Measurements from ENCODE around the gene LINGO1.

LINGO1 gene

DNA sequence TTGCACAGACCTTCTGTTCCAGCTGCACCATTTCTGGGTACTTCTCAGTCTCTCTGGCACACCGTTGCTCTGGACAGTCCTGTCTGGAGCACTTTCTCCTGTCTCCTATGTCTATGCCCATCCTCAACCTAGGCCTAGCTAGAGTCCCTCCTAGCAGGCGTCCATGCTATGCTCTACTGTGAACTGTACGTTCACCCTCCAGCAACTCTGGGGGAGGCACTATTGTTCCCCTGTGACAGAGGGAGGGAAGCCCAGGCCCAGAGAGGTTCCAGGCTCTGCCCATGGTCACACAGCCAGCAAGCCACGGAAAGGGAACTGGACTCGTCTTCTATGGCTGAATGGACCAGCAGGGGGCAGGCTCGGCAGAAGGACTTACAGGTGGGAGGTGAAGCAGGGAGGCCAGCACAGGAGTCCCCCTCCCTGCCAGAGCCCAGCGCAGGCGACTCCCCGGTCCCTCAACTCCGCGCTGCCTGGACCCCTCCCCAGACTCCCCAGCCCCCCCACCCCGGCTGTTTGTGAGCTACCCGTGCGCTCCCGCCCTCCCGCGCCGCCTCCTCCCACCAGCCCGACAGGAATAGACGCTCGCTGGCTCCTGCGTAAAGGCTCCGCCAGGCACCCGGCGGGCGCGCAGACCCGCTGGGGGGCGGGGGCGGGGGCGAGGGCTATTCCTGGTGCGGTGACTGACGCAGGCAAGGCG is 1.7 kb upstream of the LINGO1 start:
- H3K27me3 ChIP-seq, result peaks cover 0 to 78% of the 10 kb centered on the region in 2 donors
- intact Hi-C loops (cut with DNase I; ENCODE audit: low total_unique reads), result loop anchor here (5.0 kb wide), 1 partner anchor 188 kb away; no protein-coding TSS in a partner anchor
- H3K4me3 ChIP-seq, result no peak overlapping the region
- H3K9me3 ChIP-seq, result no peaks in the 10 kb centered on the region
- H3K36me3 ChIP-seq, result no peaks in the 10 kb centered on the region
- TF ChIP-seq, protein P1, sequence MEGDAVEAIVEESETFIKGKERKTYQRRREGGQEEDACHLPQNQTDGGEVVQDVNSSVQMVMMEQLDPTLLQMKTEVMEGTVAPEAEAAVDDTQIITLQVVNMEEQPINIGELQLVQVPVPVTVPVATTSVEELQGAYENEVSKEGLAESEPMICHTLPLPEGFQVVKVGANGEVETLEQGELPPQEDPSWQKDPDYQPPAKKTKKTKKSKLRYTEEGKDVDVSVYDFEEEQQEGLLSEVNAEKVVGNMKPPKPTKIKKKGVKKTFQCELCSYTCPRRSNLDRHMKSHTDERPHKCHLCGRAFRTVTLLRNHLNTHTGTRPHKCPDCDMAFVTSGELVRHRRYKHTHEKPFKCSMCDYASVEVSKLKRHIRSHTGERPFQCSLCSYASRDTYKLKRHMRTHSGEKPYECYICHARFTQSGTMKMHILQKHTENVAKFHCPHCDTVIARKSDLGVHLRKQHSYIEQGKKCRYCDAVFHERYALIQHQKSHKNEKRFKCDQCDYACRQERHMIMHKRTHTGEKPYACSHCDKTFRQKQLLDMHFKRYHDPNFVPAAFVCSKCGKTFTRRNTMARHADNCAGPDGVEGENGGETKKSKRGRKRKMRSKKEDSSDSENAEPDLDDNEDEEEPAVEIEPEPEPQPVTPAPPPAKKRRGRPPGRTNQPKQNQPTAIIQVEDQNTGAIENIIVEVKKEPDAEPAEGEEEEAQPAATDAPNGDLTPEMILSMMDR (IDR thresholded peaks at IDR 0.05), result peak in 1 of 2 experiments; percentile 24
- no peak for DNase-seq
- peaks cover 0 to 38% (median 27%) of the 10 kb centered on the region in 4 donors for H3K4me1 ChIP-seq
- no peak overlapping the region for H3K27ac ChIP-seq

DNA sequence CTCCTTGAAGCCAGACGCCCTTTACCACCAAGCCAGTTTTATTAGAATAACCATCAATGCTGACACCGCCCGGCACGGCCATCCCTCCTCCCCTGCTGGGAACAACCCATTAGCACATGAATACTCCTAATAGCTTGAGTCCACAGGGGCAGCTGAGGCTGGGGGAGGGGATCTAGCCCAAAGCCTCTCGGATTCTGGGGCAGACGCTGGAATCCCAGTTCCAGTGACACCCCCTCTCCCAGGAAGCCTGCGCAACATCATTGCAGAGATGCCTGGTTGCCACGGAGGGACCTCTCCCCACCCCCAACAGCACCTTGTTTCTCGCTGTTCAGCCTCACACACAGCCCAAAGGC is 1.2 kb upstream of the LINGO1 start:
- DNase-seq, result no peak
- Histone ChIP-seq H3K36me3 (no peaks in the 10 kb centered on the region), H3K27ac (no peak overlapping the region), H3K4me1 (peaks cover 0 to 38% (median 27%) of the 10 kb centered on the region in 4 donors), H3K27me3 (peaks cover 0 to 77% of the 10 kb centered on the region in 2 donors), H3K9me3 (no peaks in the 10 kb centered on the region), H3K4me3 (no peak overlapping the region)
- TF ChIP-seq, protein P1 (IDR thresholded peaks at IDR 0.05), result no peak
- intact Hi-C loops (cut with DNase I; ENCODE audit: low total_unique reads), result loop anchor here (5.0 kb wide), 1 partner anchor 188 kb away; no protein-coding TSS in a partner anchor

DNA sequence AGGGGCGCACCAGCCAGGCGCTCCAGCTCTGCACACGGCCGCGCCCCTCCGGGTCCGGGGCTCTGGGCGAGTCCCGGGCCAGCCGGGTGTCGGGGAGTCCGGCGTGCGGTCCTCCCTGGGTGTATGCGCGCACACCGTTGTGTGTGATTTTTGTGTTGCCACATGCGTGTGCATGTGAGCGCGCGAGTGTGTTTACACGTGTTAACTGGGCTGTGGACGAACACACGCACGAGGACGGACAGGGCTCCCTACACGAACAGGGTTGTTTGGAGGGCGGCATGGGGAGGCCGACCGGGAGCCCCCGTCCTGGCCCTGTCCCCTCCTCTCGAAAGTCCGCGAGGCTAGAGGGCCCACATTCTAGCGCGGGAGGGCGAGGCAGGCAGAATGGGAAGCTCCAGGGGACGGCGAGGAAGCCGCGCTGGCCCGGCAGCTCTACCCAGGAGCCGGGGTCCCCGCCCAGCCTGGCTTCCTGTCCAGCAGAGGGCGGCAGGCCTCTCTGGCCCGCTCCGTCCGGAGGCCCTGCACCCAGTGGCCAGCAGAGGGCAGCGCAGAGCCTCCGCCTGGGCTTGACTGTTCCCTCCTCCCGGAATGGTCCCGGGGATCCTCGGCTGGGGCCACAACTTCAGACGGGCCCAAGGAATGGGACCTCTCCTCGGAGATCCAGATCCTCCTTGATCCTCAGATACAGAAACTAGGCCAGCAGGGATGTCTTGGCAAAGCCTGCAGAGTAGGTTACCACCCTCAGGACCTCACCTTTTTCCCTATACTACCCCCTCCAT is 611 bp upstream of the LINGO1 start:
- intact Hi-C loops (cut with DNase I; ENCODE audit: low total_unique reads), result loop anchor here (5.0 kb wide), 1 partner anchor 189 kb away; no protein-coding TSS in a partner anchor
- Histone ChIP-seq H3K27ac (peak overlapping the region in 1 of 2 donors; percentile 17), H3K9me3 (no peaks in the 10 kb centered on the region), H3K4me3 (peak overlapping the region; percentile 48 to 59), H3K27me3 (peaks cover 0 to 73% of the 10 kb centered on the region in 2 donors), H3K4me1 (peaks cover 0 to 38% (median 27%) of the 10 kb centered on the region in 4 donors), H3K36me3 (no peaks in the 10 kb centered on the region)
- peak; percentile 82 to 90 for DNase-seq
- TF ChIP-seq, protein P1 (IDR thresholded peaks at IDR 0.05), result peak; percentile 99 to 100

DNA sequence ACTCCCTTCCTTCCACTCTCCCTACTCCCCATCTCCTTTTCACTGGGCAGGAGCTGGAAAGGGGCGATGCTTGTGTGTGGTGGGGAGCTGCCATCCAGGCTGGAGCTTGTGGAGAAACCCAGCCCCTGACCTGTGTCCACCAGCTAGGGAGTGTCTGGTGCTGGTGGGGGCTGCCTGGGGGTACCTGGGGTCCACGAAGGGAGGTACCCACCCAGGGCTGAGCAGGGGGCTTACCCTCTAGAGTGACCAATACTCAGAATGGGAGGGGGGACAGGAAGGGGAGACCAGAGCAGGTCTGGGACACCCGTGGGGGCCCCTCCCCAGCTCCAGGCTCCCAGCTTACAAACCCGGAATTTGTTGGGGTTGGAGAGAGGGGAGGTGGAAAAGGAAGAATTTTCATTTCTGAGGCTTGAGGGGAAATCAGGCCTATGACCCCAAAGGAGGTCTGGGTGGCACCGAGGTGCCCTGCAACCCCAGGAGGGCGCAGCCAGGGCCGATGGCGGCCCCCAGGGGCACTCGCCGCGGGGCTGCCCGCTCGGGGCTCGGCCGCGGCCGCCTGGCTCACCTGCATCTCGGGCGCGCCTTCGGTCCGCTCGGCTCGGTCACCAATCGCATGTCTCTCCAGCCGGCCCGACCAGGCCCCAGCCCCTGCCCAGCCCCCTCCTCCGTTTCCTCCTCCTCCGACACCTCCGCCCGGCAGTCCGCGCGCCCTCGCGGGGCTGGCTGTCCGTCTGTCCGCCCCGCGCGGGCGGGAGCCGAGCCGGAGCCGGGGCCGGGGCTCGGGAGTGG is 773 bp downstream of the LINGO1 start:
- Histone ChIP-seq H3K36me3 (no peaks in the 10 kb centered on the region), H3K4me3 (peak overlapping the region; percentile 48 to 59), H3K27me3 (peaks cover 0 to 71% of the 10 kb centered on the region in 2 donors), H3K9me3 (no peaks in the 10 kb centered on the region), H3K4me1 (peaks cover 0 to 38% (median 27%) of the 10 kb centered on the region in 4 donors), H3K27ac (peak overlapping the region in 1 of 2 donors; percentile 19)
- TF ChIP-seq, protein P1 (IDR thresholded peaks at IDR 0.05), result no peak
- DNase-seq, result no peak
- intact Hi-C loops (cut with DNase I; ENCODE audit: low total_unique reads), result loop anchor here (5.0 kb wide), 1 partner anchor 190 kb away; no protein-coding TSS in a partner anchor
